ENCODE data around the gene PTGR2. TPM values are rescaled to one million over a fixed set of nuclear protein-coding genes. Genes with fewer than 3 reads are reported as not detected.
"Not testable (repeated sequence)": the region's sequence is repeated elsewhere in the genome, so short reads cannot be mapped to it uniquely, and the experiment has no call there.

PTGR2 gene
- polyA plus RNA-seq, 3 donors, result 14.7 to 31.6 (median 16.8) TPM

GRCh38 chr14:73825551-73826188 lies 26.0 kb upstream of the PTGR2 start:
- DNase-seq (ENCODE audit: extremely low read depth in 1 of 11, low read depth in 9 of 11, low spot score in 4 of 11), result peak in 9 of 11 donors; percentile 54 to 78 (median 72)

- DNase-seq (ENCODE audit: extremely low read depth in 1 of 11, low read depth in 9 of 11, low spot score in 4 of 11), result not testable (repeated sequence)
Measured at GRCh38 chr14:73827190-73827589, 24.4 kb upstream of the PTGR2 start.

GRCh38 chr14:73829071-73829470 lies 22.6 kb upstream of the PTGR2 start:
- DNase-seq (ENCODE audit: extremely low read depth in 1 of 11, low read depth in 9 of 11, low spot score in 4 of 11), result peak in 1 of 11 donors; percentile 28

DNA sequence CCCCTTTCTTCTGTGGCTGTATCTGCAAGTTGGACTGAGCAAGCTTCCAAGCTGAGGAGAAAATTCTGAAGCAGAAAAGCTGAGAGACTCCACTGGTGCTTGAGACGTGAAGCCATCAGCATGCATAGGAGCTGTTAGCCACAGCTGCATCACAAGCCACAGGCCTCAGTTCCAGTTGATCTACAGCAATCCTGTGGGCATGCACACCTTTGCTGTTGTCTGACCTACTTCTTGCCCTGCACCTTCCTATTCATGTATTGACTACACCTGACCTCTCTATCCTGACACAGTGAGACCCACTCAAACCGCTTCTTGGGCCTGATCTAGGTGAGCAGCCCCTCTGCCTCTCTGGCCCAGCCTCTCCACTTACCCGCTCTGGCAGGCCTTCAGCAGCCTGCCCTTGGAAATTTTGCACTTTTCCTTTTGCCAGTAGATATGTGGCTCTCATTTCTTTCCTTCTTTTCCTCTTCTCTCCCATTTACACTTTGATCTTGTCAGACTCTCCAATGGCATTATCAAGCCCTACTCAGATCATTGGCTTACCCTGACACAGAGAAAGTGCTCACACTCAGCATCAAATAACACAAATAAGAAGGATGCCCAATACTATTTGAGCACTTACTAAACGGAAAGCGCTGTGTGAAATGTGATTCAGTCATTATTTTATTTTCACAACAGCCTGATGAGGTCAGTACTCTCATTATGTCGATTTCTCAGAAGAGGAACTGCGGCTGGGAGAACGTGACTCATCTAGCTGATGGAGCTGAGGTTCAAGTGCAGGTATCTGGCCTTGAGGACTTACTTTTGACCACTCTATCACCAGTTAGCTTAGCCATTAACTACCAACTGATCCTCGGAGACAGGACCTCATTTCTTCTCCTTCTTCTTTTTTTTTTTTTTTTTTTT lies 21.9 kb upstream of the PTGR2 start:
- DNase-seq (ENCODE audit: extremely low read depth in 1 of 11, low read depth in 9 of 11, low spot score in 4 of 11), result no peak

DNA sequence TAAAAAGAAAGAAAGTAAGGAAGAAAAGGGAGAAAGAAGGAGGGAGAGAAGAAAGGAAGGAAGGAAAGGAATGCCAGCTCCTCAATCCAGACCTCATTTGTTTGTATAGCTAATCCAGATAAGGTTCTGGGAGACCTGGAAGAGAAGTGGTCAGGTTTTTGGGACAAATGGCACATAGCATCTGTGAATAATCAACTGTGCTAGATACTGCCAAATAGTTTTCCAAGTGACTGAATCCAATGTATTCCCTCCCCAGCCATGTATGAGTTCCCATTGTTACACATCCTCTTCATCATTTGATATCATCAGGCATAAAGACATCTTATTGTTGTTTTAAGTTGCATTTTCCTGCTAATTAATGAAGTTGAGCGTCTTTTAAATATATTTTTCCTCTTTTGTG lies 18.6 kb upstream of the PTGR2 start:
- DNase-seq (ENCODE audit: extremely low read depth in 1 of 11, low read depth in 9 of 11, low spot score in 4 of 11), result no peak

- DNase-seq (ENCODE audit: extremely low read depth in 1 of 11, low read depth in 9 of 11, low spot score in 4 of 11), result no peak
Measured at GRCh38 chr14:73833530-73834260, 17.9 kb upstream of the PTGR2 start.

- no peak for DNase-seq (ENCODE audit: extremely low read depth in 1 of 11, low read depth in 9 of 11, low spot score in 4 of 11)
Measured at GRCh38 chr14:73834261-73834625, 17.4 kb upstream of the PTGR2 start.

- DNase-seq (ENCODE audit: extremely low read depth in 1 of 11, low read depth in 9 of 11, low spot score in 4 of 11), result not testable (repeated sequence)
Measured at GRCh38 chr14:73838293-73839034, 13.2 kb upstream of the PTGR2 start.

DNA sequence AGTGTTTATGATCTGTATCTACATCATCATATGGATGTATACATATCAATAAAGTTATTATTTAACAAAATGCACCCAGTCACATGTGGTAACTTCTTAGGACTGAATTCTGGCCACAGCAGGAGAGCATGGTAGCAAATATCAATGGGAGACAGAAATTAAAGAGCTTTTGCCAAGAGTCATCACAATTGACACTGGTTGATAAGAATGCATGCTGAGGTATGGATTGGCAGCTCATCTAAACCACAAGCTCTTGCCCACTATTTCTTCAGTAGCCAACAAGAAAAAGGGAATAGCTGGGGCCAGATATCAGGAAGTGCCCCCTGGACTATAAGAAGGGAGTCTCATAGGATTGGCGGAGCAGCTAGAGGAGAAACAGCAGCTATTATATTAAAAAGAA lies 9.4 kb upstream of the PTGR2 start:
- DNase-seq (ENCODE audit: extremely low read depth in 1 of 11, low read depth in 9 of 11, low spot score in 4 of 11), result no peak

GRCh38 chr14:73842851-73843250 lies 8.8 kb upstream of the PTGR2 start:
- DNase-seq (ENCODE audit: extremely low read depth in 1 of 11, low read depth in 9 of 11, low spot score in 4 of 11), result no peak

GRCh38 chr14:73843296-73843695 lies 8.3 kb upstream of the PTGR2 start:
- no peak for DNase-seq (ENCODE audit: extremely low read depth in 1 of 11, low read depth in 9 of 11, low spot score in 4 of 11)

GRCh38 chr14:73846947-73847346 lies 4.7 kb upstream of the PTGR2 start:
- no peak for DNase-seq (ENCODE audit: extremely low read depth in 1 of 11, low read depth in 9 of 11, low spot score in 4 of 11)

DNA sequence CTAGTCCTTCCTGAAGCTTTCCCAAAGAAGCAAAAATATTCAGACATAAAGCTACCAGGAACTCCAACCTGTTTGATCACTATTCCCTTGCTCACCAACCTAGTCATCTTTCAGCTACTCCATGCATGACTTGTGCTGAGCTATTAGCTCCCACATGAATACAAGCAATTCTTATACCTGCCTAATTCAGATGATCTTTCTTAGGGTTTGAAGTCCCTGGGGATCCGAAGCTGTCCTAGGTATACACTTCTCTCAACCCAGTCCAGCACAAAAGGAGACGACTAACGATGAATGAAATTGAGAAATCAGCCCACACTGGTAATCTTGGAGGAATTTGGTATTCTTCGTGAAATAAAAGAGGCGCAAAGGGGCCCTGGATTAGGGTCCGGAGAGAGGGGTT lies 631 bp upstream of the PTGR2 start:
- peak in 1 of 11 donors; percentile 15 for DNase-seq (ENCODE audit: extremely low read depth in 1 of 11, low read depth in 9 of 11, low spot score in 4 of 11)

DNA sequence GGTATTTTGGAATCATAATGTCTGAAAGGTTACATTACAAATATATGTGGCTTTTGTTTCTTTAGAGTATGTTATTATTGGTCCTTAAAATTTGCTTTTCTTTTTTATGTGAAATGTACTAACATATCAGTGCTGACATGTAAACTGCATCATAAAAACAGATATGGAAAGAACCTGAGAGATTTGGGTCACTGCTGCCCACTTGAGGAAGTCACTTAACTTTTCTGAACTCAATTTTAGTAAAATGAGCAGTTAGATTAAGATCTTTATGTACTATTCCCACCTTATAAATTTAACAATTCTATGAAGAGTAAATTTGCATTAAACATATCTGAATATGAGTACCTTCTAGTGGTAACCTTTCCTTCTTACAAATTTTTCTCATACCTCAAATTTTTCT lies 7.5 kb downstream of the PTGR2 start:
- no peak for DNase-seq (ENCODE audit: extremely low read depth in 1 of 11, low read depth in 9 of 11, low spot score in 4 of 11)

- no peak for DNase-seq (ENCODE audit: extremely low read depth in 1 of 11, low read depth in 9 of 11, low spot score in 4 of 11)
Measured at GRCh38 chr14:73861073-73861472, 9.4 kb downstream of the PTGR2 start.

GRCh38 chr14:73862480-73862879 lies 10.8 kb downstream of the PTGR2 start:
- DNase-seq (ENCODE audit: extremely low read depth in 1 of 11, low read depth in 9 of 11, low spot score in 4 of 11), result no peak

DNA sequence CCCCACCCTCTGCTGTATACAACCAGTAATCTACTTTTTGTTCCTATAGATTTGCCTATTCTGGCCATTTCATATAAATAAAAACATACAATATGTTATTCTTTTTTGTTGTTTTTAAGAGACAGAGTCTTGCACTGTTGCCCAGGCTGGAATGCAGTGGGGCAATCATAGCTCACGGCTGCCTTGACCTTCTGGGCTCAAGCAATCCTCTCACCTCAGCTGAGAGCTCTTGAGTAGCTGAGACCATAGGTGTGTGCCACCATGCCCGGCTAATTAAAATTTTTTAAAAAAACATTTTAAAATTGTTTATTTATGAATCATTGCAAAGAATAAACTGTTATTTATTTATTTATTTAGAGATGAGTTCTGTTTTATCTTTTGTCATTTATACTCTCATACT lies 11.6 kb downstream of the PTGR2 start:
- no peak for DNase-seq (ENCODE audit: extremely low read depth in 1 of 11, low read depth in 9 of 11, low spot score in 4 of 11)

GRCh38 chr14:73865534-73866113 lies 14.0 kb downstream of the PTGR2 start:
- no peak for DNase-seq (ENCODE audit: extremely low read depth in 1 of 11, low read depth in 9 of 11, low spot score in 4 of 11)

DNA sequence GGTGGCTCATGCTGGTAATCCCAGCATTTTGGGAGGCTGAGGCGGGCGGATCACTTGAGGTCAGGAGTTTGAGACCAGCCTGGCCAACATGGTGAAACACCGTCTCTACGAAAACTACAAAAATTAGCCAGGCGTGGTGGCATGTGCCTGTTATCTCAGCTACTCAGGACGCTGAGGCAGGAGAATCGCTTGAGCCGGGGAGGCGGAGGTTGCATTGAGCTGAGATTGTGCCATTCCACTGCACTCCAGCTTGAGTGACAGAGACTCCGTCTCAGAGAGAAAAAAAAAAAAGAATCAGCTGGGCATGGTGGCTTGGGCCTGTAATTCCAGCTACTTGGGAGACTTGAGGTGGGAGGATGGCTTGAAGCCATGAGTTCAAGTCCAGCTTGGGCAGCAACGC lies 18.1 kb downstream of the PTGR2 start:
- DNase-seq (ENCODE audit: extremely low read depth in 1 of 11, low read depth in 9 of 11, low spot score in 4 of 11), result not testable (repeated sequence)

Data from renal cortex interstitium (tissue), 11 donors.